DOHH2 (cell line): ENCODE data around the gene NSUN5.

Experiments used
- EZH2phosphoT487 ChIP-seq: fragments of 200-600 bp; sonication (generic); IDR thresholded peaks from 2 replicates; pipeline ENCODE4 v1.6.1; 2017; ENCODE audit warnings: borderline replicate concordance, mild to moderate bottlenecking, antibody characterized with exemption, low read length, moderate library complexity, mixed read lengths
- TF ChIP-seq, protein P1 (sequence below): fragments of 200-600 bp; sonication (generic); IDR thresholded peaks from one replicate; pipeline ENCODE4 v1.5.1; 2014; ENCODE audit warnings: antibody characterized with exemption, mild to moderate bottlenecking, low read depth, low read length; ENCODE audit not compliant: poor library complexity, severe bottlenecking

DNA sequence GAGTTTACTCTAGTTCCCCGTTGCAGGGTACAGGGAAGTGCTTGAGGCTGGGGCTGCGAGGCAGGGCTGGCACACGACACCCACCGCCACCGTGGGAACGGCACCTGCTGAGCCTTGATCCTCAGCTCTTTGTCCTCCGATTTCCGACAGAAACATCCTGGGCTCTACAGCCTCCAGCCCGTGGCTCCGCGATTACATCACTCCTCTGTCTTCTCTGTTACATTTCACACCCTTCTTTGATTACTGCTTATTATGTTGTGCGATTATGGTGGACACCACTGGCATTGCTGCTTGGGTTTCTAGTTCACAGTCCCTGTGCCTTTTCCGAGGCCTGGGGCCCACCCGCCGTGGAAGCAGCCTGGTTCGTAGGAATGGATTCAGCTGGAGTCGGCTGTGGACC is 46.2 kb upstream of the NSUN5 start:
- TF ChIP-seq, protein P1, sequence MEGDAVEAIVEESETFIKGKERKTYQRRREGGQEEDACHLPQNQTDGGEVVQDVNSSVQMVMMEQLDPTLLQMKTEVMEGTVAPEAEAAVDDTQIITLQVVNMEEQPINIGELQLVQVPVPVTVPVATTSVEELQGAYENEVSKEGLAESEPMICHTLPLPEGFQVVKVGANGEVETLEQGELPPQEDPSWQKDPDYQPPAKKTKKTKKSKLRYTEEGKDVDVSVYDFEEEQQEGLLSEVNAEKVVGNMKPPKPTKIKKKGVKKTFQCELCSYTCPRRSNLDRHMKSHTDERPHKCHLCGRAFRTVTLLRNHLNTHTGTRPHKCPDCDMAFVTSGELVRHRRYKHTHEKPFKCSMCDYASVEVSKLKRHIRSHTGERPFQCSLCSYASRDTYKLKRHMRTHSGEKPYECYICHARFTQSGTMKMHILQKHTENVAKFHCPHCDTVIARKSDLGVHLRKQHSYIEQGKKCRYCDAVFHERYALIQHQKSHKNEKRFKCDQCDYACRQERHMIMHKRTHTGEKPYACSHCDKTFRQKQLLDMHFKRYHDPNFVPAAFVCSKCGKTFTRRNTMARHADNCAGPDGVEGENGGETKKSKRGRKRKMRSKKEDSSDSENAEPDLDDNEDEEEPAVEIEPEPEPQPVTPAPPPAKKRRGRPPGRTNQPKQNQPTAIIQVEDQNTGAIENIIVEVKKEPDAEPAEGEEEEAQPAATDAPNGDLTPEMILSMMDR: no peak
- no peak for TF ChIP-seq EZH2phosphoT487
